ENCODE results near the gene CSRNP3.

Gene CSRNP3

DNA sequence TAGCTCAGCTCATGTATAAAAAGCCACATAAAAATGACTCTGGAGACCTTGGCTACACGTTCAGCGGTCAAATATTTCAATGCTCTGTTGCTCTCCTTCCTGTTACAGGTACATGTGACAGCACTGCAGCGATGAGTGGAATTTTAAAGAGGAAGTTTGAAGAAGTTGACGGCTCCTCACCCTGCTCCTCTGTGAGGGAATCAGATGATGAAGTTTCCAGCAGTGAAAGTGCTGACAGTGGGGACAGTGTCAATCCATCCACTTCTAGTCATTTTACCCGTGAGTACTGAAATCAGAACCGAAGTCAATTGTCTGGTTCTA, 125.4 kb downstream of the CSRNP3 start:
- no peak for FAIRE-seq

- FAIRE-seq, result no peak
These were observed 127.3 kb downstream of the CSRNP3 start for GRCh38 chr2:165596788-165597187.

GRCh38 chr2:165601065-165601830, 131.8 kb downstream of the CSRNP3 start:
- FAIRE-seq, result no peak

- FAIRE-seq, result no peak
These were observed 132.5 kb downstream of the CSRNP3 start for GRCh38 chr2:165601928-165602521.

GRCh38 chr2:165609672-165610071, 140.2 kb downstream of the CSRNP3 start:
- no peak for FAIRE-seq

DNA sequence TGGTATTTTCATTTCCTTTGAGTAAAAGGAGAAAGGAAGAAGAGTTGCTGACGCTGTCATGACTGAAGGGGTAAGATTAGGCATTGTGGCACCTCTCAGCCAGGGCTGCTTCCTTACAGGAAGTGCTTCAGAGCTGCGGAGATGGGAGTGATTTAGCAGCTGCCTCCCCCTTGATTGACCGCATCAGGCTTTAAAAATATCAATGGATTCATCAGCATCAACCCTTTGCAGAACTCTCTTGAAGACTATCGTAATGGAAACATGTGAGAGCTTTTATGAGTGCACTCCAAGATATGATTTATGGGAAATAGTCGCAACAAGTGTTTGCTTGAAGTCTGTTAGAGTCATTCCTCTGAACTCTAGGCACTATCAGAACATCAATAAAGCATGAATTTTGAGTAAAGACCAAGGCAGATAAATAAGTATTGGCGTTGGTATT, 141.1 kb downstream of the CSRNP3 start:
- FAIRE-seq, result no peak

DNA sequence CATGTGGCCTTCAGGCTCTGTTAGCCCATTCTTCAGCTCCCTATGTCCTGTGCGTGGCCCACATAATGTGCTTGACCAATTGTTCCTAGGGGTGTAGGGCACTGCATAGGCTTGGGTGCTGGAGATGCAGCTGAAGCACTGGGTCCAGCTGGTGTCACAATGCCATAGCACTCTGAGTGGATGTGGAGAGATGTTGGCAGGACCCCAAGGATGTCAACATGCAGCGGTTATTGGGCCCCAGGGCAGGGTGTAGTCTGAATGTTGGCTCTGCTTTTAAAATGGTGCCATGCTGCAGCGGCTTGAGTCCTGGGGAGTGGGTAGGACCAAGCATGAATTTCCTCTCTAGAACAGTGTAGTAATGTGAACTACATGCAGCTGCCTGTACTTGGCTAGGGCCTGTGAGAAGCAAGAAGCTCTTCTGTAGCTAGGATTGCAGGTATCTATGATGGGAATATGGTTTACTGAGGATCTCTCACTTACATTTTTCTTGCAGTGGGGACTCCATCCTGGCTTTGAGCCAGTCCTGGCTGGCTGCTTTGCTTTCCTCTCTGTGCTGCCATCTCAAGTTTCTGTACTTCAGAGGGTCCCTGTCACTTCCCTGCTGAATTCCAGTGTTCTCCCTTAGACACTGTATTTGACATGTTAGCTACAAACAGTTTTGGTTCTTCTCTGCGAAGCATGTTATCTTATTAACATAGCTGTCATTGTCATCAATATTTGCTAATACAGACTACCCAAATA, 148.4 kb downstream of the CSRNP3 start:
- FAIRE-seq, result no peak

- FAIRE-seq, result no peak
These were observed 149.3 kb downstream of the CSRNP3 start for GRCh38 chr2:165618806-165619205.

DNA sequence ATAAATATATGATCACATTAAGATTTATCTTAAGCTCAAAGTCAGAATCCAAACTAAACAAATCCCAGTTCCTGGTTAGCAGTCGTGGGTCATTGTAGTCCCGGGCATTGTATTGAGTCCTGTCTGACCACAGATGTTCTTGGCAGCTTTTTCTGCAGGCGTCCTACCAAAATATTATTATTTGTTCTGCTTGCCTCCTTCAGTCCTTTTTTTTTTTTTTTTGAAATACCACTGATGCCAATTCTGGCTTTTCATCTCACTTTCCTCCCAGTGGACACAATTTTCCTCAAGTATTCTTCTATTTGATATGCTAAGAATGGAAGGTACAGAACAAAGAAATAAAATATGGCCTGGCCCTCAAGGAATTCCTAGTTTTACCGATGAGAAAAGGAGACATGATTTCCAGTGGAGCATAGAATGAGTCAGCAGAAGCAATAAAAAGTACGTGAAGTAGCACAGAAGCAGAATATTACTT, 151.6 kb downstream of the CSRNP3 start:
- no peak for FAIRE-seq

GRCh38 chr2:165623161-165623560, 153.7 kb downstream of the CSRNP3 start:
- FAIRE-seq, result no peak

GRCh38 chr2:165623783-165624469, 154.4 kb downstream of the CSRNP3 start:
- FAIRE-seq, result no peak

GRCh38 chr2:165624470-165624800, 154.9 kb downstream of the CSRNP3 start:
- FAIRE-seq, result no peak

- no peak for FAIRE-seq
These were observed 158.0 kb downstream of the CSRNP3 start for GRCh38 chr2:165627470-165627869.

GRCh38 chr2:165629776-165630175, 160.3 kb downstream of the CSRNP3 start:
- FAIRE-seq, result no peak

GRCh38 chr2:165630236-165630635, 160.7 kb downstream of the CSRNP3 start:
- FAIRE-seq, result no peak

GRCh38 chr2:165631089-165631488, 161.6 kb downstream of the CSRNP3 start:
- FAIRE-seq, result no peak

GRCh38 chr2:165632594-165632993, 163.1 kb downstream of the CSRNP3 start:
- FAIRE-seq, result no peak

DNA sequence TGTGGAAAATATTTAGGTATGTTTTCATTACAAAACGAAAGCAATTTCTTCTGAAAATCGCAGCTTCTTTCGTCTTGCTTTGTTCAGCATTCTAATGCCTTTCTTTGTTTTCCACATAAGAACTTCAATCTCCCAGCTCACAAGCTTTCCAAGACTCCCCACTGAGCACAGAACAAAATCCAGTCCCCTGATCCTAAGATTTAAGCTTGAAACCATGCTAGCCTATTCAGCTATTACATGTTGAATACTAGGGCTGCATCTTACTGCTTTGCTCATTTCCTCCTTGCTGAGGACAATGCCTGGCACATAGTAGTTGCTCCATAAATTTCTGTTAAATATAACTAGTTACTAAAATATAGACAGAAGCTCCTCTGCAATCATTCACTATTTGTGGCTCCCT, 163.9 kb downstream of the CSRNP3 start:
- no peak for FAIRE-seq

- no peak for FAIRE-seq
These were observed 164.8 kb downstream of the CSRNP3 start for GRCh38 chr2:165634282-165634681.

DNA sequence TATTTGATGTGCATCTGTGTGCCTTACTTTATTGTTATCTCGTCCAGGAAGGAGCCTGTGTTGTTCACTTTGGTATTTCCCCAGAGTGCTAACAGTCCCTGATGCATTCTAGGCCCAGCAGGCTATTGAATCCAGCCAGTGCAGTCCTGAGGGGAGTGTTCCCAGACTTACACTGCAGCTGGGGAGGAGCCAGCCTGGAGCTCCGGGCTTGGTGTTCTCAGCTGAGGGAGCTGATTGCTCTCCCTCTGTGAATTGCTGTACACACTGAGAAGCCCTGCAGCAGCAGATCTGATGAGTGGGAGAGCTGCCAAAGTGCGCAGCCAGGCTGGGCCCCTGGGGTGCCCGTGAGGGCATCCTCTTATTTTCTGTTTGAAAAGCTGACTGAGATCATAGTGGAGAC, 165.4 kb downstream of the CSRNP3 start:
- no peak for FAIRE-seq

- FAIRE-seq, result no peak
These were observed 166.0 kb downstream of the CSRNP3 start for GRCh38 chr2:165635532-165635931.

DNA sequence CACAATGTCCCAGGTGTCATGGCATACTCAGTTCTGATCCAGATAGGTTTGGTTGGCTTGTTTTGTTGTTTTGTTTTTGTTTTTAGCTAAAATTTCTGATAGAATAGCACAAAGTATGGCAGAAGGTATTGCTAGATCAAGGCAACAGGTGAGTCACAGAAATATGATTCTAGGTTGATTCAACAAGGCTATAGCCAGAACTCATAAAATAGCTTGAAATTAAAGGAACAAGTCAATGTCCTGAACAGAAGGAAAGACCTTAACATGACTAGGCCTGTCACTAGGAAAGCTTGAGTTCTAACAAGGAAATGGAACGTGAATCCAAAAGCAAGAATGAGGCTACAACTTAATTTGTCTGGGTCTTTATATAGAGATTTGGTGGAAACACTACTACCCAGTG, 167.5 kb downstream of the CSRNP3 start:
- no peak for FAIRE-seq

- FAIRE-seq, result no peak
These were observed 167.9 kb downstream of the CSRNP3 start for GRCh38 chr2:165637396-165637795.

DNA sequence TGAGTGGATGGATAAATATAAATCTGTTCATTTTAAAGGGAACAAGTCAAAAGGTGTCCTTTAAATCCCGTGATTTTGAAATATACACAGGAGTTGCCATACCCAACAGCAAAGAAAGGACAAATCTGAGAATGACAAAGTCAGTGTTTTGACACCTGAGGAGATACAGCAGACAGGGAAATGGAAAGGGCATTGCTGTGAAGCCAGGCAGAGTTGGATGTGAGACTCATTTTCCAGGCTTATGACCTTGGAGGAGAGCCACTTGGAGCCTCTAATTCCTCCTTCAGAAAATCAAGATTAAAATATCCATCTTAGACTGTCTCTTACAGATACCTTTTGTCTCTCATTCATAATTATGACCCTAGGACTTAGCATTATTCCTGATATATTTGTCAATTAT, 170.0 kb downstream of the CSRNP3 start:
- FAIRE-seq, result no peak
